Tibial nerve (tissue), 4 donors: ENCODE measurements around the gene DENND1A. TPM values are rescaled to one million over a fixed set of nuclear protein-coding genes. Genes with fewer than 3 reads are reported as not detected.
"Not testable (repeated sequence)": the region's sequence is repeated elsewhere in the genome, so short reads cannot be mapped to it uniquely, and the experiment has no call there.

Experiments
- DNase-seq, 2 donors: peaks; one replicate each; pipeline ENCODE4 v3.0.0-alpha.2; 2019; ENCODE audit warnings: low spot score in 2 of 2
- H3K27ac ChIP-seq, 4 donors: fragments of 200-600 bp; sonication (generic) in 3 of 4; one replicate each; pipeline ENCODE4 v1.5.1; 2017 to 2019; ENCODE audit warnings: mild to moderate bottlenecking in 1 of 4
- H3K27me3 ChIP-seq, 2 donors: fragments of 200-600 bp; sonication (generic) in 1 of 2; one replicate each; pipeline versions ENCODE4 v1.5.1 to v1.6.0; 2017 to 2019
- H3K36me3 ChIP-seq, 3 donors: fragments of 200-600 bp; sonication (generic); one replicate each; pipeline ENCODE4 v1.5.1; 2018 to 2019
- H3K4me1 ChIP-seq, 4 donors: fragments of 200-600 bp; sonication (generic) in 3 of 4; one replicate each; pipeline ENCODE4 v1.5.1; 2017 to 2019
- H3K4me3 ChIP-seq, 4 donors: fragments of 200-600 bp; sonication (generic) in 3 of 4; one replicate each; pipeline ENCODE4 v1.5.1; 2017 to 2019; ENCODE audit warnings: mild to moderate bottlenecking in 1 of 4, moderate library complexity in 1 of 4
- H3K9me3 ChIP-seq, 4 donors: fragments of 200-600 bp; sonication (generic) in 3 of 4; one replicate each; pipeline ENCODE4 v1.5.1; 2017 to 2019
- CTCF ChIP-seq, 5 experiments: fragments of 200-600 bp in 3 of 5; fragments of 450-650 bp in 2 of 5; sonication (generic) in 3 of 5; IDR thresholded peaks; one replicate each; pipeline ENCODE4 v1.5.1; 2016 to 2019; ENCODE audit warnings: antibody characterized with exemption in 5 of 5, mild to moderate bottlenecking in 3 of 5, moderate library complexity in 2 of 5
- EP300 ChIP-seq, 2 donors: sonication (generic); formaldehyde crosslinking; IDR thresholded peaks; one replicate each; pipeline ENCODE4 v1.6.1; 2017; ENCODE audit warnings: antibody characterized with exemption in 2 of 2, mild to moderate bottlenecking in 1 of 2
- POLR2A ChIP-seq, 2 donors: fragments of 450-650 bp; IDR thresholded peaks; one replicate each; pipeline ENCODE4 v1.6.1; 2017; ENCODE audit warnings: antibody characterized with exemption in 2 of 2, mild to moderate bottlenecking in 2 of 2, moderate library complexity in 2 of 2
- WGBS, 2 donors: methylation state at CpG; one replicate each; pipeline ENCODE4 v1.1.5; 2018; 5-methylcytosine and 5-hydroxymethylcytosine counted together
- total RNA-seq, 4 donors: library from RNA; depleted of rRNA; stranded (reverse); fragments of >200 nt; gene quantifications; one replicate each; pipeline ENCODE4 v1.1.0, GENCODE V29; 2016

DENND1A gene
- total RNA-seq, 4 donors from 2014 or later = 17.5 to 34.8 (median 20.1) TPM

DNA sequence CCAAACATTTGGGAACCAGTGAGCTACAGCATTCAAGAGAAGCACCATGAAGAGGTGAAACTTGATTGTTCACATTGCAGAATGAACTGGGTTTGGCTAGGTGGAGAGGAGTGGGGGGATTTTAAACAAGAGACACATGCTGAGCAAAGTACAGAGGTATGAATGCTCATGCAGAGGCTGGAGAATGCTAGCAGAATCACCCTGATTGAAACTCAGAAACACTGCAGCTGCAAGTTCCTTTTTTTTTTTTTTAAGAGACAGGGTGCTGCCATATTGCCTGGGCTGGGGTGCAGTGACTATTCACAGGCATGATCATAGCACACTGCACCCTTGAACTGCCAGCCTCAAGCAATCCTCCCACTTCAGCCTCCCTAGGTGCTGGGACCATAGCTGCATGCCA lies 35.1 kb downstream of the DENND1A start:
- Histone ChIP-seq H3K36me3 (no peaks in the 10 kb centered on the region), H3K27me3 (no peaks in the 10 kb centered on the region), H3K27ac (no peak overlapping the region), H3K4me1 (peaks cover 0 to 8% (median 3%) of the 10 kb centered on the region in 4 donors), H3K4me3 (no peak overlapping the region), H3K9me3 (no peaks in the 10 kb centered on the region)
- DNase-seq = no peak
- TF ChIP-seq POLR2A (IDR thresholded peaks at IDR 0.05) = no peak
- TF ChIP-seq CTCF (IDR thresholded peaks at IDR 0.05) = no peak
- TF ChIP-seq EP300 (IDR thresholded peaks at IDR 0.05) = no peak

DNA sequence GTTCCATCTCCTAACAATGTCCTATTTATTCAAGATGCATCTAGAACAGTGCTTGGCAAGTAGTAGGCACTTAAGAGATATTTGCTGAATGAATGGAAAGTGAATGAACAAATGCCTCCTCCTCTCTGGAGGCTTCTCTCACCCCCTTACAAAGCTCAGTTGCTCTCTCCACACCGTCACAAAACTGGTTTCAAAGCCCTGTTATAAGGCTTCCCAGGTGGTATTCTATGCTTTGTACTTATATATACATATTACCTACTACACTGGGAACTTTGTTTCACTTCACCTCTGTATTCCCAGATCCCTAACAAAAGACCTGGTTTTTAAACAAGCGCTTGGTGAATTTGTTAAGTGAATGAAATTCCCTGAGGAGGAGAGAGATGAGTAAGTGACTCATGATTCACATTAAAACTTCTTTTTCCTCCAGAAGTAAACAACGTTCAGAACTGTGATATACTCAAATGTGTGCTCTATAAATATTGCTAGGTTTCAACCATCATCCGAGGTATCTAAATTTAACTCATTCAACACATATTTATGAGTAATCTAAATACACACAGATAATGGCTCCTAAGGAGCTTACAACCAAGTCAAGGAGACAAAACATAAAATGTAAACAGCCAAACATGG lies 36.0 kb downstream of the DENND1A start:
- Histone ChIP-seq H3K4me1 (peaks cover 0 to 8% (median 3%) of the 10 kb centered on the region in 4 donors), H3K4me3 (no peak overlapping the region), H3K36me3 (no peaks in the 10 kb centered on the region), H3K27me3 (no peaks in the 10 kb centered on the region), H3K27ac (no peak overlapping the region), H3K9me3 (no peaks in the 10 kb centered on the region)
- 53 to 58% methylated on average over 4 of the region's 4 CpGs for WGBS, 2 donors
- no peak for DNase-seq
- no peak for TF ChIP-seq CTCF (IDR thresholded peaks at IDR 0.05)
- no peak for TF ChIP-seq POLR2A (IDR thresholded peaks at IDR 0.05)
- TF ChIP-seq EP300 (IDR thresholded peaks at IDR 0.05) = no peak

DNA sequence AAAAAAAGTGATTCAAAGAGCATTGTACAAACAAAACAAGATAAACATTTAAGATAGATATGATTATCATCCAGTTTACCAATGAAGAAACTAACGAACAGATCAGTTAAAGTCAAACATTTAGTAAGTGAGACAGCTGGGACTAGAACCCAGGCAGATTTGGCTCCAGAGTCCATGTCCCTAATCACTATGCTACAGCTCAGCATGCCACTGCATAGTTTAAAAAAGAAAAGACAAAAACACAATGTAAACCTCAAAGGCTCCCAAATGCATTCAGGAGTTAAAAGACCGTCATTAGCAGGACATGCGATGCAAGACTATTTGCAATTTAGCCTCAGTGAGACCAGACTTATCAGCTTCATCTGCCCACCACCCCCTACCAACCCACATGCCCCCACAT lies 36.8 kb downstream of the DENND1A start:
- Histone ChIP-seq H3K4me3 (no peak overlapping the region), H3K27me3 (no peaks in the 10 kb centered on the region), H3K27ac (no peak overlapping the region), H3K36me3 (peaks cover 0 to under 1% (median 0%) of the 10 kb centered on the region in 3 donors), H3K9me3 (no peaks in the 10 kb centered on the region), H3K4me1 (peaks cover 0 to 8% (median 3%) of the 10 kb centered on the region in 4 donors)
- TF ChIP-seq EP300 (IDR thresholded peaks at IDR 0.05) (no peak), POLR2A (IDR thresholded peaks at IDR 0.05) (no peak), CTCF (IDR thresholded peaks at IDR 0.05) (no peak)
- 90 to 93% methylated on average over 3 of the region's 3 CpGs for WGBS, 2 donors
- no peak for DNase-seq

DNA sequence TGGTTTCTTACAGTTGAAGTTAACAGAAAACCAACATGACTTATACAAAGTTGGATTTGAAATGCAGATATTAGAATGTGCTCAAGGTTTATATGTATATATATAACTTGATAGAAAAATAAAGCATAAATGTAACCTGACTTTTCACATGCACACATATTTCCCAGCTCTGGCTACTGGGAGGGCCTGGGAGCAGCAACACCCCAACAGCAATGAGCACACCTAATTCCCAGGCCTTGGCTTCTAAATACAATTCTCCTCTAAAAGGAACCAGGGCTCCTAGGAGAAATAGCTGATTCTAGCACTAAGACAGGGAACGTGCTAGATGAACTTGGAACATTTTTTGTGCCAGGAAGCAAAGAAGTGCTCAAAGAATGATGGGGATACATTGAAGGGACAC lies 42.1 kb downstream of the DENND1A start:
- DNase-seq = no peak
- TF ChIP-seq POLR2A (IDR thresholded peaks at IDR 0.05) = no peak
- TF ChIP-seq EP300 (IDR thresholded peaks at IDR 0.05) = no peak
- no peak for TF ChIP-seq CTCF (IDR thresholded peaks at IDR 0.05)
- WGBS, 2 donors = 95 to 96% methylated on average over 1 of the region's 1 CpG
- Histone ChIP-seq H3K27ac (no peak overlapping the region), H3K9me3 (no peaks in the 10 kb centered on the region), H3K27me3 (no peaks in the 10 kb centered on the region), H3K36me3 (peaks cover 0 to 11% (median 0%) of the 10 kb centered on the region in 3 donors), H3K4me3 (no peak overlapping the region), H3K4me1 (peaks cover 0 to 4% (median 0%) of the 10 kb centered on the region in 4 donors)

GRCh38 chr9:123885834-123886233 lies 44.1 kb downstream of the DENND1A start:
- H3K4me3 ChIP-seq, H3K4me1 ChIP-seq, H3K27me3 ChIP-seq, H3K9me3 ChIP-seq, DNase-seq, H3K27ac ChIP-seq: not testable (repeated sequence)
- peaks cover 0 to 11% (median 0%) of the 10 kb centered on the region in 3 donors for H3K36me3 ChIP-seq
- 88 to 92% methylated on average over 6 of the region's 6 CpGs for WGBS, 2 donors
